GM21529 (cell line): ENCODE measurements around the gene CMSS1.
A peak's percentile ranks its signal among the peaks of the same experiment; 100 is the strongest.

ENCODE experiments used
- ATAC-seq: cut with Tn5 transposase; IDR thresholded peaks from one replicate; pipeline ENCODE4 v1.9.1; 2021; ENCODE audit not compliant: unreplicated experiment

The CMSS1 gene

GRCh38 chr3:99851955-99852354 lies 34.3 kb downstream of the CMSS1 start:
- ATAC-seq = no peak

- no peak for ATAC-seq
Observed at GRCh38 chr3:99852851-99853250, 35.2 kb downstream of the CMSS1 start.

GRCh38 chr3:99854756-99855298 lies 37.2 kb downstream of the CMSS1 start:
- no peak for ATAC-seq

GRCh38 chr3:99855900-99856299 lies 38.2 kb downstream of the CMSS1 start:
- no peak for ATAC-seq

- ATAC-seq = no peak
Observed at GRCh38 chr3:99856437-99857220, 39.0 kb downstream of the CMSS1 start.

GRCh38 chr3:99857278-99857677 lies 39.6 kb downstream of the CMSS1 start:
- ATAC-seq = no peak

GRCh38 chr3:99858469-99858868 lies 40.8 kb downstream of the CMSS1 start:
- ATAC-seq = no peak

GRCh38 chr3:99859825-99860224 lies 42.2 kb downstream of the CMSS1 start:
- ATAC-seq = no peak

GRCh38 chr3:99861216-99861615 lies 43.6 kb downstream of the CMSS1 start:
- ATAC-seq = no peak

GRCh38 chr3:99862208-99862607 lies 44.5 kb downstream of the CMSS1 start:
- no peak for ATAC-seq

- no peak for ATAC-seq
Observed at GRCh38 chr3:99863002-99863401, 45.3 kb downstream of the CMSS1 start.

- ATAC-seq = peak; percentile 50
Observed at GRCh38 chr3:99863588-99863987, 45.9 kb downstream of the CMSS1 start.

GRCh38 chr3:99864289-99864688 lies 46.6 kb downstream of the CMSS1 start:
- no peak for ATAC-seq

- ATAC-seq = no peak
Observed at GRCh38 chr3:99865321-99865720, 47.7 kb downstream of the CMSS1 start.

- no peak for ATAC-seq
Observed at GRCh38 chr3:99866261-99866761, 48.6 kb downstream of the CMSS1 start.

- ATAC-seq = no peak
Observed at GRCh38 chr3:99867594-99868310, 50.1 kb downstream of the CMSS1 start.

- ATAC-seq = no peak
Observed at GRCh38 chr3:99868311-99868646, 50.6 kb downstream of the CMSS1 start.

GRCh38 chr3:99869621-99870020 lies 52.0 kb downstream of the CMSS1 start:
- ATAC-seq = no peak

- ATAC-seq = no peak
Observed at GRCh38 chr3:99870712-99871111, 53.0 kb downstream of the CMSS1 start.

- ATAC-seq = no peak
Observed at GRCh38 chr3:99871231-99872045, 53.8 kb downstream of the CMSS1 start.

GRCh38 chr3:99872923-99873254 lies 55.2 kb downstream of the CMSS1 start:
- peak; percentile 56 for ATAC-seq
